Right lobe of liver (tissue), 4 donors: ENCODE measurements around the gene CDK3.

Experiments
- POLR2A ChIP-seq: fragments of 450-650 bp; IDR thresholded peaks from one replicate; pipeline ENCODE4 v1.6.1; 2017; ENCODE audit warnings: antibody characterized with exemption, mild to moderate bottlenecking
- TF ChIP-seq, protein P1 (sequence below), 4 donors: fragments of 200-600 bp in 3 of 4; fragments of 450-650 bp in 1 of 4; IDR thresholded peaks; one replicate each; pipeline versions ENCODE4 v1.5.1 to v1.8.0; 2016 to 2022; ENCODE audit warnings: antibody characterized with exemption in 4 of 4, mild to moderate bottlenecking in 2 of 4
- donor health status: DM: no; HTN: no; CAD: no.
- donor health status: DM: no; HTN: no; CAD: no.
- donor health status: DM: no; HTN: yes; CAD: no.

GRCh38 chr17:76036497-76037261 is 36.0 kb downstream of the CDK3 start:
- TF ChIP-seq, protein P1, sequence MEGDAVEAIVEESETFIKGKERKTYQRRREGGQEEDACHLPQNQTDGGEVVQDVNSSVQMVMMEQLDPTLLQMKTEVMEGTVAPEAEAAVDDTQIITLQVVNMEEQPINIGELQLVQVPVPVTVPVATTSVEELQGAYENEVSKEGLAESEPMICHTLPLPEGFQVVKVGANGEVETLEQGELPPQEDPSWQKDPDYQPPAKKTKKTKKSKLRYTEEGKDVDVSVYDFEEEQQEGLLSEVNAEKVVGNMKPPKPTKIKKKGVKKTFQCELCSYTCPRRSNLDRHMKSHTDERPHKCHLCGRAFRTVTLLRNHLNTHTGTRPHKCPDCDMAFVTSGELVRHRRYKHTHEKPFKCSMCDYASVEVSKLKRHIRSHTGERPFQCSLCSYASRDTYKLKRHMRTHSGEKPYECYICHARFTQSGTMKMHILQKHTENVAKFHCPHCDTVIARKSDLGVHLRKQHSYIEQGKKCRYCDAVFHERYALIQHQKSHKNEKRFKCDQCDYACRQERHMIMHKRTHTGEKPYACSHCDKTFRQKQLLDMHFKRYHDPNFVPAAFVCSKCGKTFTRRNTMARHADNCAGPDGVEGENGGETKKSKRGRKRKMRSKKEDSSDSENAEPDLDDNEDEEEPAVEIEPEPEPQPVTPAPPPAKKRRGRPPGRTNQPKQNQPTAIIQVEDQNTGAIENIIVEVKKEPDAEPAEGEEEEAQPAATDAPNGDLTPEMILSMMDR (IDR thresholded peaks at IDR 0.05): no peak
- TF ChIP-seq POLR2A: no peak
